ENCODE data around the gene RAB39A.
A peak's percentile ranks its signal among the peaks of the same experiment; 100 is the strongest.

RAB39A gene

DNA sequence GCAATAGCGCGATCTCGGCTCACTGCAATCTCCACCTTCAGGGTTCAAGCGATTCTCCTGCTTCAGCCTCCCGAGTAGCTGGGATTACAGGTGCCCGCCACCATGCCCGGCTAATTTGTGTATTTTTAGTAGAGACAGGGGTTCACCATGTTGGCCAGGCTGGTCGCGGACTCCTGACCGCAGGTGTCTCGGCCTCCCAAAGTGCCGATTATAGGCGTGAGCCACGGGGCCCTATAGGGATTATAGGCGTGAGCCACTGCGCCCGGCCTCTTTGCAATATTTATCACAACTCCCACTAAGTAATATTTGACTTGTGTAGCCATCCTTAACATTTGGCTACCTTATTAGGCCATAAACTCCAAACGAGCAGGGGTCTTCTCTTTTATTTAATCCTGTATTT, 79.6 kb downstream of the RAB39A start:
- TF ChIP-seq, protein P1, sequence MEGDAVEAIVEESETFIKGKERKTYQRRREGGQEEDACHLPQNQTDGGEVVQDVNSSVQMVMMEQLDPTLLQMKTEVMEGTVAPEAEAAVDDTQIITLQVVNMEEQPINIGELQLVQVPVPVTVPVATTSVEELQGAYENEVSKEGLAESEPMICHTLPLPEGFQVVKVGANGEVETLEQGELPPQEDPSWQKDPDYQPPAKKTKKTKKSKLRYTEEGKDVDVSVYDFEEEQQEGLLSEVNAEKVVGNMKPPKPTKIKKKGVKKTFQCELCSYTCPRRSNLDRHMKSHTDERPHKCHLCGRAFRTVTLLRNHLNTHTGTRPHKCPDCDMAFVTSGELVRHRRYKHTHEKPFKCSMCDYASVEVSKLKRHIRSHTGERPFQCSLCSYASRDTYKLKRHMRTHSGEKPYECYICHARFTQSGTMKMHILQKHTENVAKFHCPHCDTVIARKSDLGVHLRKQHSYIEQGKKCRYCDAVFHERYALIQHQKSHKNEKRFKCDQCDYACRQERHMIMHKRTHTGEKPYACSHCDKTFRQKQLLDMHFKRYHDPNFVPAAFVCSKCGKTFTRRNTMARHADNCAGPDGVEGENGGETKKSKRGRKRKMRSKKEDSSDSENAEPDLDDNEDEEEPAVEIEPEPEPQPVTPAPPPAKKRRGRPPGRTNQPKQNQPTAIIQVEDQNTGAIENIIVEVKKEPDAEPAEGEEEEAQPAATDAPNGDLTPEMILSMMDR (IDR thresholded peaks at IDR 0.05; ENCODE audit: insufficient read depth, low read depth, low read length, missing control alignments), result no peak
- H3K4me3 ChIP-seq (ENCODE audit: low read depth, low read length), result no peak overlapping the region
- no peak for DNase-seq (ENCODE audit: low read depth)

DNA sequence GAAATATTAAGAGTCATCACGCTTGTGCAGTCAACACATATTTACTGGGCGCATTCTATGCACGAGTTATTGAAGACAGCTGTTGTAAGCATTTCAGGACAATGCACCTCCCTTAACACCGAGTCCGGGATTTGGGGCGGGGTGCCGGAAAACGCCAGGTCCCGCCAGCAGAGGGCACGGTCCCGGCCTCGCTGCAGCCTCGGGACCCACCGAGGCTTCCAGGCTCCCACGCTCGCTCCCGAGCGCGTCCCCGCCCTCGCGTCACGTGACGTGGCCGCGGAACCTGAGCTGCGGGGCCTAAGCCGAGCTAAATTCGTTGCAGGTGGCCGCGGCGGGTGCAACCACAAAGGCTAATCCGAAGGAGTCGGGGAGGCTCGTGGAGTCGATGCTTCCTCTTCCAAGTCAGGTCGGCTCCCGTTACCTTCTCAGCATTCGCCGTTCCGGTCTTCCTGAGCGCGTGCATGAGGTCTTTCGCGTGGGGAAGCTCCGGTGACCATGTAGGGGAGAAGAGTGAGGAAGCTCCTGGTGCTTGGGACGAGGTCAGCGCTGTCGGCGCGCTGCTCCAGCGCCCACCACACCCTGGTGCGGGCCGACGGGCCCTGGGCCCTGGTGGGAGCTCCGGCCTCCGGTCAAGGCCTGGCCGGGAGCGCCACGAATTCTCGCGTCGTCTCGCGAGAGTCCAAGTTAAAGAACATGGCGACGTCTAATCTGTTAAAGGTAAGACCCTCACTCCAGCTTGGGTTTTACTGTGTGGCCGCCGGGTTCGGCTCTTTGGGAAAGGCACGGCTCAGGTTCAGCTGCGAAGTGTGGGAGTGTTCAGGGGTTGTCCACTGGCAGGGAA, 80.6 kb downstream of the RAB39A start, which contains the start of gene CUL5:
Gene CUL5, plus strand, starts transcription at position 243 of the 841 bp plus-strand sequence. Its CDS starts 451 bp downstream, at position 694.
- peak; percentile 94 for DNase-seq (ENCODE audit: low read depth)
- peak within 1 kb of the TSS; percentile 94 for H3K4me3 ChIP-seq (ENCODE audit: low read depth, low read length)
- TF ChIP-seq, protein P1 (IDR thresholded peaks at IDR 0.05; ENCODE audit: insufficient read depth, low read depth, low read length, missing control alignments), result peak; percentile 96

DNA sequence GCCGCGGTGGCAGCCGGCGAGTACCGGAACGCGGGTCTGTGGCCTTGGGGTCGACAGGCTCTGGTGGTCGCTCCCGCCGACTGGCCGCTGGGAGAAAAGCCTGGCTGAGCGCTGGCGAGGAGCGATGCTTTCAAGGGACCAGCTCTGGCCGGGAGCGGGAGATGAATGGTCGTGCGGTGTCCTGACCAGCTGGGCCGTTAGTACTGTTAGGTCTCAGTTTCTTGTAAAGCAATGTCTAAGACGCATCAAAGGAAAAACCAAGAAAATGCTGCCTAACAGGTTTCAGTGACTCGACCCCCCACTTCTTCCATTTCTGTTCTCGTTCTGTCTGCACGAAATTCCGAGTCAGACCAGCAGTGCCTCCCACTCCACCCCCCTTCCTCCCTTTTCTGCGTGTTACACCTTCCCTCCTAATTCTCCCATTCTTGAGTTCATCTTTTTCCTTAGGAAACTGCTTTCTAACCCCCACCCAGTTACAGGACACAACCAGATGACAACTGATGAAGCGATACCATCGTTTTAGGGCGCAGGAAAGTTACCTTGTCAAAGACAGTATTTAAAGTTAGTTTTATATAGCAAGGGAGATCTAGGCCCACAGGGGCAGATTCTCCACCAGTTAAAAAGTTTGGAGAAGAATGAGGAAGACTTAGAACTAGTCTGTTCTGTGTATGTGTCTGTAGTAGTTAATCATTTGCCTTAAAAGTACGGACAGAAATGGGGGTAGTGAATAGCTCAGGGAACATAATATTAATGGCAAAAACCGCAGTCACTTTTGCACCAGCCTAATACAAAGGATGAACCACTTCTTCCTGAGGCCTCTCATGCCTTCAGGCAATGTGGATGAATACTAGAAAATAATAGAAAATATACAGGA, 81.5 kb downstream of the RAB39A start:
- DNase-seq (ENCODE audit: low read depth), result no peak
- peak overlapping the region; percentile 94 for H3K4me3 ChIP-seq (ENCODE audit: low read depth, low read length)
- TF ChIP-seq, protein P1 (IDR thresholded peaks at IDR 0.05; ENCODE audit: insufficient read depth, low read depth, low read length, missing control alignments), result no peak

DNA sequence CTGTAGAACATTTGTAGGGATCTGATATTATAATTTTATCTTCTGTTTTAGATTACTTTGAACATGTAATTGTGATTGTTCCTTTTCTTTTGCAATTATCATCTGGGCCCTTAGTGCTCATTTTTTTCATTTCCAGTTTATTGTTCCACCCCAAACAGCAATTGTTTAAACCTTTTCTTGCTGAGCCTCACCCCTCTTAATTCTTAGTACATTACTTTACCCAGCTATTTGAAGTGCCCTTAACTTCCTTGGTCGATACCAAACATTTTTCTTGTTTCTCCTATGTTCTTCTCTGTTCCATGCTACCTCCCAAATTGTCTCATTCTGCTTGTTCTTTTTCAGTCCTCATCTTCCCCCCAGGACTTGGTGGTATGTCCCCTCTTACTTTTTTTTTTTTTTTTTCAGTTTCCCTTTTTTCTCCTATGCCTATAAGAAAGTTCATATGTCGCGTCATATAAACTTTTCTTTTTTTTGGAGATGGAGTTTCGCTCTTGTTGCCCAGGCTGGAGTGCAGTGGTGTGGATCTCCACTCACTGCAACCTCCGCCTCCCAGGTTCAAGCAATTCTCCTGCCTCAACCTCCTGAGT, 84.0 kb downstream of the RAB39A start:
- no peak overlapping the region for H3K4me3 ChIP-seq (ENCODE audit: low read depth, low read length)
- TF ChIP-seq, protein P1 (IDR thresholded peaks at IDR 0.05; ENCODE audit: insufficient read depth, low read depth, low read length, missing control alignments), result no peak
- no peak for DNase-seq (ENCODE audit: low read depth)
